Ecto neural progenitor cell (in vitro differentiated cells): ENCODE results near the gene TMEM218.
"Not testable (repeated sequence)": the region's sequence is repeated elsewhere in the genome, so short reads cannot be mapped to it uniquely, and the experiment has no call there.

ENCODE experiments used
- DNase-seq: peaks from one replicate; pipeline ENCODE4 v3.0.0-alpha.2; 2018; ENCODE audit warnings: low spot score

The TMEM218 gene

DNA sequence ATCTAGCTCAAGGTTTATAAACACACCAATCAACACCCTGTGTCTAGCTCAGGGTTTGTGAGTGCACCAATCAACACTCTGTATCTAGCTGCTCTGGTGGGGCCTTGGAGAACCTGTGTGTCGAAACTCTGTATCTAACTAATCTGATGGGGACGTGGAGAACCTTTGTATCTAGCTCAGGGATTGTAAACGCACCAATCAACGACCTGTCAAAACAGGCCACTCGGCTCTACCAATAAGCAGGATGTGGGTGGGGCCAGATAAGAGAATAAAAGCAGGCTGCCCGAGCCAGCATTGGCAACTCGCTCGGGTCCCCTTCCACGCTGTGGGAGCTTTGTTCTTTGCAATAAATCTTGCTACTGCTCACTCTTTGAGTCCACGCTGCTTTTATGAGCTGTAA lies 21.3 kb downstream of the TMEM218 start:
- DNase-seq = not testable (repeated sequence)

GRCh38 chr11:125089481-125089880 lies 21.9 kb downstream of the TMEM218 start:
- not testable (repeated sequence) for DNase-seq

GRCh38 chr11:125088576-125089455 lies 22.6 kb downstream of the TMEM218 start:
- DNase-seq = no peak

DNA sequence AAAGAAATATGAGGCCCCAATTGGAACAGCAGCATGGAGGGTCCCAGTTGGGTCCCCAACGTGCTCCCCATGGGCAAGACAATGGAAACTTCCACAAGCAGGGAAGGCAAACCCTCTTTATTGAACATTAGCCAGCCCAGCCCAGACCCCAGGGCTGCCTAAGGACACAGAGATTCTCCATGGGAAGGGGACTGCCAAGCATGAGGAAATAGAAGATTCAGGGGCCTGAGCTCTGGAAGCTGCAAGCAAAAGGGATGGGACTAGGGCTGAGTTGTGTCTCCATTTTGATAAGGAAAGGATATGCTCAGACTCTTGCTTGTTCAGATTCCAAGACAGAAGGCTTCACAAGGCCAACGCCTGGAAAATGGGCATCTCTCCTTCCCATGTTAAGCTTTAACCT lies 23.3 kb downstream of the TMEM218 start:
- DNase-seq = no peak

DNA sequence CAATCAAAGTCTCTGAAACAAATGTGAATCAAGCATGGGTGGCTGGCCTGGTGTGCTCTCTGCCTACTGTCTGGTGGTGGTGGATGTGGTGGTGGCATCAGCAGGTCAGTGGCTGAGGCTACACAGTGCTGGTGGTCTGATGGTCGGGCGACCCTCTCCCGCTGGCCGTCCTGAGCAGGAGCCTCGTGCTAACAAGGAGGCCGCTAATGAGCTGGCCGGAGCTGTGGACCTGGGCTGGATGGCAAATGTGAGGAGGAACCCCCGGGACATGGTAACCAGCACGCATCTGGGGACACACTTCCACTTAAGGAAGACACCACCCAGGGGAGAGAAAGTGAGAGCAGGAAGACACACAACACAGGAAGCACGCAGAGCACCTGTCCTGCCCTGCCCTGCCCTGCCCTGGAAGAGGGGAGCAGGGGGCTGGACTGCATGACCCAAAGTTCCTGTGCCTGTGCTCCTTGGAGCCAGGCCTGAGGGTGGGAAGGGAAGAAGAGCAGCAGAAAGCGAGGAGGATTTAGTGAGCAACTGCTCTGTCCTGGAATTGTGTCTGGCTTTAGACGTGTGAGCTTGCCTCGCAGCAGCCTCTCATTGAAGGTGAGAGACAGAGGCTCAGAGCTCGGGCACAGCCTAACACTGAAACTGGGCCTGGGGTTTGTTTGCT lies 24.7 kb downstream of the TMEM218 start:
- no peak for DNase-seq

- no peak for DNase-seq
Observed at GRCh38 chr11:125085301-125086081, 25.9 kb downstream of the TMEM218 start.

GRCh38 chr11:125084761-125085231 lies 26.6 kb downstream of the TMEM218 start:
- DNase-seq = no peak

DNA sequence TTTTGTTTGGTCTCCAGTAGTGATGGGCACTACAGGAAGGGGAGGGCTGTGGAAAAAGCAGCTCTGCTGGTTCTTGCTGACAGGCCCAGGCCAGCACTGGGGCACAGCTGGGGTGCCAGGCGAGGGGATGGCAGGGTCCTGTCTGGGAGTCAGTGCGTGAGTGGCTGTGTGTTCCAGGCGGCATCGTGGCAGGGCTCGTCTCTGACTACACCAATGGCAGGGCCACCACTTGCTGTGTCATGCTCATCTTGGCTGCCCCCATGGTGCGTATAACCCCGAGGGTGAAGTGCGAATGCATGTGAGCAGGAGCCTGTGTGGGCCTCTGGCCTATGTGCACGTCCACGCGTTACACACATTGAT lies 27.4 kb downstream of the TMEM218 start:
- no peak for DNase-seq

- no peak for DNase-seq
Observed at GRCh38 chr11:125083312-125084056, 27.9 kb downstream of the TMEM218 start.

DNA sequence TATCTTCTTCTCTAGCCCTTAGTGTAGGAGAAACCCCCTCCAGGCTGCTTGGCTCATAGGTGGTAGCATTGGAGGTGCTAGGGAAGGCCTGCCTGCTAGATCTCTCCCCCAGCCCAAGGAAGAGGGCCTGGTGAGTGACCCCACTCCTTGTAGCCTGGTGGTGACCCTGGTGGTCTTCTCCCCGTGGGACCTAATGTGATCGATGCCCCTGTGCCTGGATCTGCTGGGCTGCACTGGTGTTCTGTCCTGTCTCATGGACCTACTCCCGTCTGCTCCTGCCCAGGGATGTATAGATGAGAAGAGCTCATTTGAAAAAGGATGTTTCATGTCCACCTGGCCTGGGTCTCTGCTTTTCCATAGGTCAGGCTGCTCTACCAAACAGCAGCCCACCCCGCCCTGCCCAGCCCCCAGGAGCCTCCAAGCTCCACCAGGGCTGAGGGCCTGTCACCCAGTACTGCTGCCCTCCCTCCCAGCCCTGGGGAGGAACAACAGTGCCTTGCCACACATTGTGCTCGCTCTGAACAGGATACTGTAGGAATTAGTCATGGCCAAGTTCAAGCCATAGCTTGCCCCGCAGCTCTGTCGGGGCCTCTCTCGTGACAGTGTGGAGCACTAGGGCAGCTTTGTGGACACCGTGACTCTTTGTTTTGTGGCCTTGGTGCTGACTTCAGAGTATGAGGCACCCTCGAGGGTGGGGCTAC lies 28.7 kb downstream of the TMEM218 start:
- no peak for DNase-seq

DNA sequence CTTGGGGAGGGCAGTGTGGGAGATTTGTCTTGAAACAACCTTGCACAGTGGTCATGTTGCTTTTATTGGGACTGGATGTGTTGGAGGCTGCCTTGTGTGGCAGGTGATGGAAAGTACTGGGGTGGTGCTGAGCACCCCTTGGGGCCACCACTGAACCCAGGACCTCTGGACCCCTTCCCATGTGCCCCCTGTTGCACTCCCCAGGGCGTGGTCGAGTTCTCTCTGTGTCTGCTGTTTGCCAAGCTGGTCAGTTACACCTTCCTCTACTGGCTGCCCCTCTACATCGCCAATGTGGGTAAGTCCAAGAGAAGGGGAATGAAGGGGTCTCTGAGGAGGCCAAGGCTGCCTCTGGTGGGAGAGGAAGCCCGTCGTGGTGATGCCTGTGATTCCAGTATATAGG lies 29.4 kb downstream of the TMEM218 start:
- no peak for DNase-seq

DNA sequence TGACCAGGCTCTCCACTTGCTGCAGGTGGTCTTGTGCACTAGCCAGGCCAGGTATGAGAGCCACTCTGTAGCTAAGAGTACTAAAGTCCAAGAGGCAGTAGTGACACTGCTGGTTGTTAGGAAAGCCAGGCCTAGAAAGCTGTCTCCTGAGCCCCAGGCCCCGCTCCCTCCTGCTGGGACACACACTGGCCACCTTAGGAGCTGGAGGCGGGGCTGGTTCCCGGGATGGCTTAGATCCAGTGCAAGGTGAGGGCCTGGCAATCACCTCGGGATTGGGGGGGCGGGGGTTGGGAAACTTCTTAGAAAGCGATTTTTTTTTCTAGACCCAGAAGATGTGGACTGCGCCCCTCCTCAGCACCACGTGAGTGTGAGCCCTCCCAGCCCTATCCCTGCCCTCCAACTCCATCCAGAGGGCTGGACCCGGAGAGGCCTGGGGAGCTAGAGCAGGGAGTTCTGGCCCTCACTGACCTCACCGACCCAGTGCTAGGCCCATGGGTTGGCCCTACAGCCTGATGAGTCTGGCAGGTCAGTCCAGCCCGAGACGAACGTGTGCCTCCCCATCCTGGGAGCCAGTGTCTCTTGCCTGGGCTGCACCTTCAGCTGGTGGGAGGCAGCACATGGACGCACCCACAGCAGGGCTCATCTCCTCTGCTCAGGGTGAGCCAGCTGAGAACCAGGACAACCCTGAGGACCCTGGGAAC lies 30.2 kb downstream of the TMEM218 start:
- no peak for DNase-seq

GRCh38 chr11:125080531-125080911 lies 30.9 kb downstream of the TMEM218 start:
- DNase-seq = no peak

- DNase-seq = no peak
Observed at GRCh38 chr11:125079878-125080530, 31.4 kb downstream of the TMEM218 start.

GRCh38 chr11:125079151-125079877 lies 32.1 kb downstream of the TMEM218 start:
- no peak for DNase-seq

DNA sequence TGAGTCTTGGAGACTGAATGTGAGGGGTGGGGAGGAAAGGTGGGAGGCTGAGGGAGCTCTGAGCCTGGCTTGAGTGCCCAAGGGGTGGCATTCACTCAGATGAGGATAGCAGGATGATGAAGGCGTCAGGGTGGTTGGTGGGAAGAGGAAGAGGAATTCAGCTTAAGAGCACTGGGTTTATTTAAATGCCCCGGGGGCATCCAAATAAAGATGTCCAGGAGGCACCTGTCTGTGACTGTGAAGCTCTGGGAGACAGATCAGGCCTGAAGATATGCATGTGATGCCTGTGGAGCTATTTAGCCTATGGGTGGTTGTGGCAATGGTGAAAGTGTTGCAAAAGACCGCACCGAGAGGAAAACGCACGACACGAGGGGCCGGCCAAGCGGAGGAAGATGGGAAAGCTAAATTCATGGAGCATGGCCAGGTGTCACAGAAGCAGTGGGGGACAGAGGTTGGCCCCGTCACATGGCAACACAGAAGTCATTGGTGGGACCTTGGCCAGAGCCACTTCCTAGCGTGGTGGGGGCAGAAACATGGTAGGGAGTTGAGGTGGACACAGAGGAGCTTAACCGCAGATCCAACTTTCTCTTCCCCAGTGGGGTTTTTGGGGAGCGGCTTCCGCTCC lies 32.8 kb downstream of the TMEM218 start:
- DNase-seq = no peak

DNA sequence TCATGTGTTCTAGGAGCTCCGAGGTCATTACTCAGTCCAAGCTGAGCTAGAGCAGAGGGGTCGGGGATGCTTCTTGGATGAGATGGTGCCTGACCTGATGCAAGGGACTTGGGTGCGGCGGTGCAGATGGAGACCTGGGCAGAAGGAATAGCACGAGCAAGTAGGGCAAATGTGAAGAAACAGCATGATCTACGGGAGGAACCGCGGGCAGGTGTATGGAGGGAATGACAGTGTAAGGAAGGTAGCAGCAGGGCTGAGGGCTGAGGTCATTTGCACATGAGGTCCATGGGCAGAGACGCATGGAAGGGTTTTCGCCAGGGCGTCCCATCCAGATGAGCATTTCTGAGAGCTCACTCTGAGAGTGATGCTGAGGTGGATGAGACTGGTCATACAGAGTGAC lies 33.4 kb downstream of the TMEM218 start:
- DNase-seq = no peak

DNA sequence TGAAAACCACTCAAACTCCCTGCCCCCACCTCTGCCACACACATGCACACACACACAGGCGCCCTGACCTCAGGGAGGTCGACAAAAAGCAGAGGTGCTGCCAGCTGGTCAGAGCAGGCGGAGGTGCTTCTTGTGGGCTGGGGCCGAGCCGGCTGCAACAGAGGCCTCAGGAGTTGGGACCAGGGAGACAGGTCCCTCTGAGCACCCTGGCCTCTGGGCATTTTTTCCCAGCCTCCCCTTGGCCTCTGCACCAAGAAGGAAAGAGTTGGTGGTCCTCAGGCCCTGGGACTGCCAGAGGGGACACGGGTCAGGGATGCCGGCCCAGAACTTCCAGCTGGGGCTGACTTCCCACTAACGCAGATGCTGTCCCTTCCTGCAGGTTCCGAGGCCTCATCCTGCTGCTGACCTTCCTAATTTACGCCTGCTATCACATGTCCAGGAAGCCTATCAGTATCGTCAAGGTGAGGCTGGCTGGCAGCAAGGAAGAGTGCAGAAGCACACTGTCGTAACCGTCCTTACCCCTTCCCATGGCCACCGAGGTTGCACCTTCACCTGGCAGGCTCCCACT lies 35.0 kb downstream of the TMEM218 start:
- DNase-seq = no peak

- no peak for DNase-seq
Observed at GRCh38 chr11:125075900-125076317, 35.5 kb downstream of the TMEM218 start.
